ENCODE measurements around the gene TST.

TST gene

DNA sequence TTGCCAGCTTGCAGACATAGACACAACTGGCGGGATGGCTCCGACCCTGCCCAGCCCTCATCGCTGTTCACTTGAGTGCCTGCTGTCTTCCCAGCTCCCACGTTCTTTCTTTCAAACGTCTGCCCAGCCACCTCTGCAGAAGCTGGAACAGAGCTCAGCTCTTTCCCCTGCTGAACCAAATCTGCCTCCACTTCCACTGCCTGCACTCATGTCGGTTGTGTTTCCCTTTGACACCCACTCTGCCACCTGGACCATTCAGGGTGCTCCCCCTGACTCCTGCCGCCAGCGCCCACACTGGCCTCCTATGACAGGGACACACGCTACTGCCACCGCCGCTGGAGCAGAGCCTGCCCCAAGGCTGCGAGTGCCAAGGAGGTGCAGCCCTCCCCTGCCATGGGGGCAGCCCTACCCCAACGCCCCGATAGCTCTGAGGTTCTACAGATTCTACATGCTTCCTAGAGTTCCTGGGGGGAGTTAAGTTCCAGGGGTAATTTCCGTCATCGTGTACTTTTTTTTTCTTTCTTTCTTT is 37.9 kb downstream of the TST start:
- no peak for DNase-seq (ENCODE audit: low read depth)

DNA sequence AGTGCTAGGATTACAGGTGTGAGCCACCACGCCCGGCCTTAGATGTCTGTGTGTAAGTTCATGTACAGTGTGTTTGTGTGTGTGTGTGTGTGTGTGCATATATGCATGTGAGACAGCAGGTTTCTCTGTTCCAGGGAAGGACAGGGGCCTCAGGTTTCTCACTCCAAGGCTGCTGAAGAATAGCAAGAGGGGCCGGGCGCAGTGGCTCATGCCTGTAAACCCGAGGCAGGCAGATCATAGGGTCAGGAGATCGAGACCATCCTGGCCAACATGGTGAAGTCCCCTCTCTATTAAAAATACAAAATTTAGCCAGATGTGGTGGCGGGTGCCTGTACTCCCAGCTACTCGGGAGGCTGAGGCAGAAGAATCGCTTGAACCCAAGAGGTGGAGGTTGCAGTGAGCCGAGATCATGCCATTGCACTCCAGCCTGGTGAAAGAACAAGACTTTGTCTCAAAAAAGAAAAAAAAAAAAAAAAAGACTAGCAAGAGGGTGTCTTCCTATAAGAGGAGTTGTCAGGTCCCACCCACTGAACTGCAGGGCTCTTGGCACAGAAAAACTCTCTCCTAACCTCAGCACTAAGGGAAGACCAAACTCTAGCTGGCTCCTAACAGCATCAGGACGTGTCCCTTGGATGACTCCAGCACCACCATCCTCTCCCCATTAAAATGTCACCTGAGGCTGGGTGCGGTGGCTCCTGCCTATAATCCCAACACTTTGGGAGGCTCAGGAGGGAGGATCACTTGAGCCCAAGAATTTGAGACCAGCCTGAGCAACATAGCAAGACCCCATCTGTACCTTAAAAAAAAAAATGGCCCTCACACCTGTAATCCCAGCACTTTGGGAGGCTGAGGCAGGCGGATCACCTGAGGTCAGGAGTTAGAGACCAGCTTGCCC is 40.0 kb downstream of the TST start:
- DNase-seq (ENCODE audit: low read depth), result no peak

DNA sequence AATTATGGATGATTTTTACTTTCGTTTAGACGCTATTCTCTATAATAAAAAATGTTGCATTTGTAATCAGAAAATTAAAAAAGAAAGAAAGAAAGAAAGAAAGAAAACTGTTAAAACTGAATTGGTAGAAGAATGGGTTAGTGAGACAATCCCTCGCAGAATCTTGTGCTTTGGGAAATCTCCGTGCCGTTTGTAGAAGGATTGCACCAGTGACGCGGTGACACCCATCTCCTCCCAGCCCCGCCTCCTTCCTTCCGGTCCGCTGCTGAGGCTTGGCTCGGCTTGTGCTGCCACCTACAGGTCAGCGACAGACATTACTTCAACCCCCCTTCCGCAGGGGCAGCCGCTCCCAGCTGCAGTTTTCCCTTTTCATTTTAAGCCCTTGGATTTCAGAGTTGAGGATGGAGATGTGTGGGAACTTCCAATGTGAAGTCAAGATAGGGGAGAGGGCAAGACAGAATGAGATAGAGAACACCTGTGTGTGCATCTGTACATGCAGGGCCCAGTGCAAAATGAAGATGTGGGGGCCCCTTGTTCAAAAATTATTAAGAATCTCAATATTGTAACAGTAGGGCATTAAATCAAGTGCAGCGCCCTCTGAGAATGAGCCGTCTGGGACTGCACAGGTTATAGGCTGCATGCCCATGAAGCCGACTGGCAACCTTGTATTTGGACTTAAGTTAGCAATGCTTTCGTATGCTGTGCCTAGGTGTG is 41.1 kb downstream of the TST start:
- peak; percentile 72 for DNase-seq (ENCODE audit: low read depth)

DNA sequence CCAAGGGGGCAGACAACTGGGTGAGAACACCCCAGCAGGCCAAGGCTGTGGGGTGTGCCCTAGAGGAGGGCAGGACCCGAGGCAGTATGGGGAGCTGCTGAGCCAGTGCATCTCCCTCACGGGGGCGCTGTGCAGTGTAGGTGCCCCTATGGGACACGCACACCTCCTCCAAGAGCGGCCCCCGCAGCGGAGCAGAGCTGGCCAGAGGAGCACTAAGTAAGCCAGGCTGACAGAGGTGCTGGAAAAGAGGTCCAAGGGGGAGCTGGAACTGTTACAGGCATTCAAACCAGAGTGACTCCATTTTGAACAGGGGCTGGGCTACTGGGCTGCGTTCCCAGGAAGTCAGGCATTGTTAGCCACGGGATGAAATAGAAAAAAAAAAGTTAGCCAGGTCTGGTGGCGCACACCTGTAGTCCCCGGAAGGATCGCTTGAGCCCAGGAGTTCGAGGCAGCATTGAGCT is 41.8 kb downstream of the TST start:
- no peak for DNase-seq (ENCODE audit: low read depth)

DNA sequence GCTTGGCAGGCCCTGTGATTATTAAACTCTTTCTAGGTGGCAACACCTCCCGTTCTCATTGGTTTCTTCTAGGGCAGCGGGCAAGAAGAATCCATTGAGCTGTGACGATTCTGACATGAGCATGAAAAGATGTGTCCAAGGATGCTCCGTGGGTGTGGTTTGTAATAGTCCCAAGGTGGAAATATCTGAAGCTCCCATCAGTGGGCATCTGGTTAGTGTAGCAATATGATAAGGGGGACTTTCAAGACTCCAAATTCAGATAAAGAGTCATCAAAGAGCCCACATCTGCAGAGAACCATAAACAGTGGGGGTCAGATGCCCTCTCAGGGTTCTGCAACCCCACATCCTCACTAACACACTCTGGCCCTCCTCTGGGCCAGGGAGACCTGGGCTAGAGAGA is 42.6 kb downstream of the TST start:
- no peak for DNase-seq (ENCODE audit: low read depth)

DNA sequence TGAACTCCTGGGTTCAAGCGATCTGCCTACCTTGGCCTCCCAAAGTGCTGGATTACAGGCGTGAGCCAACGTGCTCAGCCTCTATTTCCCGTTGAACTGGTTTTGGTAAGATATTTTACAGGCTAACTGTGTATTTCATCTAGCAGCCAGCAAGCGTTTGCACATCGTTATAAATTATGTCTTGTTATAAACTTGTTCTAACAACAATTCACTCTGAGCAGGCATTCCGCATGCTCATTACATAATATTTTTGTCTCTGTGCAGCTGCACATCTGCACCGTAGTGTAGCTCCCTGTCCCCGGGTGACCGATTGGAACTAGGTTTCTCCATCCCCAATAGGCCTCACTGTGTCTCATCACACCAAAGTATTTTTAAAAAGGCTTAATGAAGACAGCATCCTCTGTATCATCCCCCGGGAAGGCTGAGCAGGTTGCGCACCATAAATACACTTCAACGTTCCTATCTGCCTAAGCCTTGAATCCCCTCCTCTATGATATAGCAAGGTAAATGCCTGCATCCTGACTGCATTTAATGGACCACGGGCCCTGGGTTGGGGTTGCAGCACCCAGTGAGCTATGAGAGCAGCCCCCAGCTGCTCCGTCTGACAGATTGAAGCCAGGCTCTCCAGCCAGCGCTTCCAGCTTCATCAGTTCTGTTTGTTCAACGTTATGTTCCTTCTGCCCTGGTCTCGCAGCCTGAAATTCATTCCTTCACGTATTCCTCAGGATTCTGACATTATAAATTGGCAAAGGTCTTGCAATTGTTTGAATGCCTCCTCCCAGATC is 47.7 kb downstream of the TST start:
- DNase-seq (ENCODE audit: low read depth), result no peak

DNA sequence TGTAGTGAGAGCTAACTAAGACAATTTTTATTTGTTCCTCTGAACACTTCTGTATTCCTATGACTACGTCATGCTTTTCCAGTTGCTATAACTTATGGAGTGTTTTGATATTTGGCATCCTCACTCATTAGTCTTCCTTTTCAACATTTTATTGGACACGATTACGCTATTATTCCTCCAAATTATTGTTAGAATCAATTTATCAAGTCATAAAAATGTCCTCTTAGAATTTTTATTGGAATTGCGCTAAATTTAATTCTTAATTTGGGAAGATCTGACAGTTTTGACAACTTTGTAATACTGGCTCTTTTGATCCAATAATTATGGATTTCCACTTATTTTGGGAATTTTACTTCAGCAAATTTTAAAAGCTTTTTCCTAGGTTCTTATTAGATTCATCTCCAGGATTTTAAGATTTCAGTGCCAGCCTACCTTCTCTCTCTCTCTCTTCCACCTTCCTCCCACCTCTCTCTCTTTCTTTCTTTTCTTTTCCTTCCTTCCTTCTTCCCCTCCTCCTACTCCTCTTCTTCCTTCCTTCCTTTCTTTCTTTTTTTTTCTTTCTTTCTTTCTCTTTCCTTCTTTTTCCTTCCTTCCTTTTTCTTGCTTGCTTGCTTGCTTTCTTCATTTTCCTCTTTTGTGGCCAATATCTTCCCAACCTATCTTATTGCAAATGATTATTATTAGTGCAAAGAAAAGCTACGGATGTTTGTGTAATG is 50.8 kb downstream of the TST start:
- DNase-seq (ENCODE audit: low read depth), result no peak

DNA sequence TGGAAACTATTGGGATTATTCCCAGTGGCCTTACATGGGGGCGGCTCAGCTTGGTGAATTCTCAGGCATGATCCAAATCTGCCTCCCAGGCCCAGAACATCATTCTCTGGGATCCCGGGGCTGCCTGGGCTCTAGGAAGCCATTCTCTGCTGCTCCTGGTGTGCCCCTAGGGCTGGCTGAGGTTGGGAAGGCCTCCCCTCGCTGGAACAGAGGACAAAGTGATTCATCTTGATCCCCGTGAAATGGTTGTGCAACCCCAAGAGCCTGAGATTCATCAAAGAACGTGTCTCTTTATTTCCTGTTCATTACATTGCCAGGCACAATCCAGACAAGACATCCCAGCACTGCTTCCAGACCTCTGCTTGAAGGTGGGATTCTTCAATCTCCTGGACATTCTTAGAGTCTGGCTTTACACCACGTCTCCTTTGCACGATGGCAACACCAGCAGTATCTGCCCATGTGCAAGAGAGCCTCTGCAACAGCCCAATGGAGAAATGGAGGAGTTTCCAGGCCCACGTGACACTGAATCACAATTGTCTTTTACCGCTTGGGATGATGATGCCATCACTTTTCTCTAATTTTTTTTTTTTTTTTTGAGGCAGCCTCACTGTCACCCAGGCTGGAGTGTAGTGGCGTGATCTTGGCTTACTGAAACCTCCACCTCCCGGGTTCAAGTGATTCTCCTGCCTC is 52.3 kb downstream of the TST start:
- no peak for DNase-seq (ENCODE audit: low read depth)

DNA sequence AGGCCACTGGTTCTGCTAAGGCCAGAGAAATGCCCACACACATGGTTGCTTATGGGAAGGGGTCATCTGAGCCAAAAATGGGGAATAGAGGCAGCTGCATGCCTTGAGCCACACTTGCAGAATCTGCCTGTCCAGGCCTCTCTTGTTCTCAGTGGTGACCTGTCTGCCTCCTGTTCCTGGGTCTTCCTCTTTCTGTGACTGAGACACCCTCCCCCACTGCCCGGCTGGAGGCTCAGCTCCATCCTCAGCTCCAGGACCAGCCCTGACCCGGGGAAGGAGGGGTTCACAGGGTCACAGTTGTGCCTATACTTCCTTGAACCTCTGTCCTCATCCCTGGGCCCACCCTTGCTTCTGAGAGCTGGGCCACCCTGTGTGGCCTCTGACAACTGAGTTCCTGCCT is 53.6 kb downstream of the TST start:
- no peak for DNase-seq (ENCODE audit: low read depth)

DNA sequence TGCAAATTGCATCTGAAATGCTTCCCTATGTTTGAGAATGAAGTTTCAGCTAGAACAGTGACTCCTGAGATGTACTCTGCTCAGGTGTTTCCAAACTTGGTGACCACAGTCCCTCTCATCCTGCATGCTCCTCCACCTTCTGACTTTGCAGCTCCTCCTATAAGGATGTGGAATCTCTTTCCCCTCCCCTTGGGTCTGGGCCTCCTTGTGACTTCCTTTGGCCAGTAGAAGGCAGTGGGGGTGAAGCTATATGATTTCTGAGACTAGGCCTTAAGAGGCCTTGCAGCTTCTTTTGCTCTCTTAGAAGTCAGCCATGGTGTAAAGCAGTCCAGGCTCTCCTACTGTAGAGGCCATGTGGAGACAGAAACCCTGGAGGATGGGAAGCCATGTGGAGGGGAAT is 55.1 kb downstream of the TST start:
- DNase-seq (ENCODE audit: low read depth), result no peak

DNA sequence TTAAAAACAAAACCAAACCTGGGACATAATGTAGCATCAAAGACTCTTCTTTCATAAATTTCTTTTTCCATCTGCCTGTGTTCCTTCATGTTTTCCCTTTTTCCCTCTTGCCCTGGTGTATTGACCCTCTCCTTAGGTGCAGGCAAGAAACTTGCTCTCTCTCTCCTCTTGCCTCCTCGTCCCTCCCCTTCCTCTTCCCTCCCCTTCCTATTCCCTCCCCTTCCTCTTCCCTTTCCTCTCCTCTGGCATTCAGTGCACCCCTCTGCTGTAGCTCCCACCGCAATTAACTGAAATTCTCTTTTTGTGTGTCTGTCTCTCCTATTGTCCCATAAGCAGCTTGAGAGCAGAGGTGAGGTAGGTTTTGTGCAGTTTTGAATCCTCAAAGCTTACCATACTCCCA is 55.9 kb downstream of the TST start:
- DNase-seq (ENCODE audit: low read depth), result no peak

DNA sequence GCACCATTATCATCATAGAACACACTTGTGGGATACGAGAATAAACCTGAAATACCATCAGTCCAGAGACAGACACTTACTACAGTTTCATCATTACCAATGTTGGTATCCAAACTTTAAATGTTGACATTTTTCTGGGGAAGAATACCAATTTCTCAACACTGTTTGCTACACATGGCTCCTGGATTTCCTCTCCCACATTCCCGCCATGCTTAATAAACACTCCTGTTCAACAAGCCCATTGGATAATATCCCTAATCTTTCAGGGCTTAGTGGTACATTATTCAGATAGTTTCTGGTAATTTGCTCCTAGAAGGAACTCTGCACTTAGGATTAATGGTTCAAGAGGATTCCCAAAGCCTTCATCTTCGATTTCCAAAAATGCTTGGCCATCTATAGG is 57.6 kb downstream of the TST start:
- DNase-seq (ENCODE audit: low read depth), result no peak

Data from fibroblast of the conjunctiva (primary cell).